Measurements from ENCODE around the gene PRICKLE2. TPM values are rescaled to one million over a fixed set of nuclear protein-coding genes. Genes with fewer than 3 reads are reported as not detected.

Gene PRICKLE2
- total RNA-seq, 1 donor from 2014 or later, result 37.2 TPM

- ATAC-seq, result peak; percentile 26
- no peak for DNase-seq
- Histone ChIP-seq H3K9me3 (no peaks in the 10 kb centered on the region), H3K4me1 (no peaks in the 10 kb centered on the region), H3K4me3 (no peak overlapping the region), H3K27me3 (no peaks in the 10 kb centered on the region), H3K27ac (no peak overlapping the region), H3K36me3 (no peaks in the 10 kb centered on the region)
- TF ChIP-seq CTCF (IDR thresholded peaks at IDR 0.05), result no peak
- intact Hi-C loops (cut with DNase I), result no loop called here
Measured at GRCh38 chr3:64082961-64083541, 142.2 kb downstream of the PRICKLE2 start.

- no peak overlapping the region for H3K27ac ChIP-seq
- no peak overlapping the region for H3K4me3 ChIP-seq
- intact Hi-C loops (cut with DNase I), result no loop called here
- H3K4me1 ChIP-seq, result no peaks in the 10 kb centered on the region
- ATAC-seq (no peak), DNase-seq (no peak)
- no peaks in the 10 kb centered on the region for H3K36me3 ChIP-seq
- H3K27me3 ChIP-seq, result no peaks in the 10 kb centered on the region
- H3K9me3 ChIP-seq, result no peaks in the 10 kb centered on the region
- TF ChIP-seq CTCF (IDR thresholded peaks at IDR 0.05), result no peak
Measured at GRCh38 chr3:64082411-64082810, 142.9 kb downstream of the PRICKLE2 start.

- DNase-seq (no peak), ATAC-seq (no peak)
- intact Hi-C loops (cut with DNase I), result no loop called here
- Histone ChIP-seq H3K27me3 (no peaks in the 10 kb centered on the region), H3K27ac (no peak overlapping the region), H3K9me3 (no peaks in the 10 kb centered on the region), H3K36me3 (no peaks in the 10 kb centered on the region), H3K4me1 (no peaks in the 10 kb centered on the region), H3K4me3 (no peak overlapping the region)
- no peak for TF ChIP-seq CTCF (IDR thresholded peaks at IDR 0.05)
Measured at GRCh38 chr3:64081235-64081630, 144.0 kb downstream of the PRICKLE2 start.

- Histone ChIP-seq H3K27me3 (no peaks in the 10 kb centered on the region), H3K9me3 (no peaks in the 10 kb centered on the region), H3K27ac (no peak overlapping the region), H3K36me3 (no peaks in the 10 kb centered on the region), H3K4me3 (no peak overlapping the region), H3K4me1 (no peaks in the 10 kb centered on the region)
- intact Hi-C loops (cut with DNase I), result no loop called here
- TF ChIP-seq CTCF (IDR thresholded peaks at IDR 0.05), result no peak
- no peak for ATAC-seq
- no peak for DNase-seq
Measured at GRCh38 chr3:64080616-64081234, 144.5 kb downstream of the PRICKLE2 start.

GRCh38 chr3:64079369-64080150, 145.7 kb downstream of the PRICKLE2 start:
- H3K27ac ChIP-seq, result no peak overlapping the region
- no peak overlapping the region for H3K4me3 ChIP-seq
- H3K4me1 ChIP-seq, result no peaks in the 10 kb centered on the region
- no peaks in the 10 kb centered on the region for H3K36me3 ChIP-seq
- no peak for TF ChIP-seq CTCF (IDR thresholded peaks at IDR 0.05)
- no peaks in the 10 kb centered on the region for H3K9me3 ChIP-seq
- DNase-seq (no peak), ATAC-seq (no peak)
- H3K27me3 ChIP-seq, result no peaks in the 10 kb centered on the region
- intact Hi-C loops (cut with DNase I), result no loop called here
